HFF-Myc (cell line): ENCODE results near the gene PGAP6.

Experiments used
- DNase-seq: peaks from one replicate; pipeline ENCODE4 v3.0.0-alpha.2; 2011; ENCODE audit warnings: low read depth; ENCODE audit errors: extremely low read depth
- H3K4me3 ChIP-seq: replicated peaks from 2 replicates; pipeline ENCODE4 v1.5.1; 2011; ENCODE audit warnings: low read depth, mild to moderate bottlenecking, control low read depth, low read length
- TF ChIP-seq, protein P1 (sequence below): IDR thresholded peaks from 2 replicates; pipeline ENCODE4 v1.5.1; 2012; ENCODE audit warnings: mild to moderate bottlenecking, low read depth, low read length, control low read depth; ENCODE audit errors: missing control alignments

The PGAP6 gene

DNA sequence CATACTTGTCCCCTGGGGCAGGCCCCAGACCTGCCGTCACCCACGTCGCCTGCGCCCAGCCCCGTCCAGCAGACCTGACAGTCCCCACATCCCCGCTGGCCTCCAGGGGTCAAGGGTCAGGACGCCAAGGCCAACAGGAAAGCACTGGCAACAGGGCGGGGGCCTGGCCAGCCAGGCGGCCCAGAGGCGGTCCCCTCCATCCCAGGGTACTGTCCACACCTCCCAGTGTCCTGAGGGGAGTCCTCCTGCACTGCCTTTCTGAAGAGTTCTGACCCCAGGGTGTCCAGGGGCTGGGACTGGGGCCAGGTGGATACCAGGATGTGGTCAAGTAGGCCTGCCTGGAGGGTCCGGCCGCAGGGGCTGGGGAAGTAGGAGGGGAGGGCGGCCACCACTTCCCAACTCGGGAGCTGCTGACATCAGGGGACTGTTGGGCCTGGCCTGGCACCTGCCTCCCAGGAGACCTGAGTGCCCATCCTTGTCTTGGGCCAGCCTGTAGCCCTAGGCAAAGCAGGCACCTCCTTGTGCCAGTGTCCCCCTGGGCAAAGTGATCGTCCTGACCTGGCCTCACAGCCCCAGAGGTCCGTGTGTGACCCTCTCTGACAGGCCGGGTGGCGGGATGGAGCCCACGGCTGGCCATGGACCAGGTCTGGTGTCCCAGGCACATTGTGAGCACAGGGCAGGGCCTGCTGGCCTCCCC, 22.6 kb downstream of the PGAP6 start:
- TF ChIP-seq, protein P1, sequence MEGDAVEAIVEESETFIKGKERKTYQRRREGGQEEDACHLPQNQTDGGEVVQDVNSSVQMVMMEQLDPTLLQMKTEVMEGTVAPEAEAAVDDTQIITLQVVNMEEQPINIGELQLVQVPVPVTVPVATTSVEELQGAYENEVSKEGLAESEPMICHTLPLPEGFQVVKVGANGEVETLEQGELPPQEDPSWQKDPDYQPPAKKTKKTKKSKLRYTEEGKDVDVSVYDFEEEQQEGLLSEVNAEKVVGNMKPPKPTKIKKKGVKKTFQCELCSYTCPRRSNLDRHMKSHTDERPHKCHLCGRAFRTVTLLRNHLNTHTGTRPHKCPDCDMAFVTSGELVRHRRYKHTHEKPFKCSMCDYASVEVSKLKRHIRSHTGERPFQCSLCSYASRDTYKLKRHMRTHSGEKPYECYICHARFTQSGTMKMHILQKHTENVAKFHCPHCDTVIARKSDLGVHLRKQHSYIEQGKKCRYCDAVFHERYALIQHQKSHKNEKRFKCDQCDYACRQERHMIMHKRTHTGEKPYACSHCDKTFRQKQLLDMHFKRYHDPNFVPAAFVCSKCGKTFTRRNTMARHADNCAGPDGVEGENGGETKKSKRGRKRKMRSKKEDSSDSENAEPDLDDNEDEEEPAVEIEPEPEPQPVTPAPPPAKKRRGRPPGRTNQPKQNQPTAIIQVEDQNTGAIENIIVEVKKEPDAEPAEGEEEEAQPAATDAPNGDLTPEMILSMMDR, result no peak
- no peak for DNase-seq
- no peak overlapping the region for H3K4me3 ChIP-seq

DNA sequence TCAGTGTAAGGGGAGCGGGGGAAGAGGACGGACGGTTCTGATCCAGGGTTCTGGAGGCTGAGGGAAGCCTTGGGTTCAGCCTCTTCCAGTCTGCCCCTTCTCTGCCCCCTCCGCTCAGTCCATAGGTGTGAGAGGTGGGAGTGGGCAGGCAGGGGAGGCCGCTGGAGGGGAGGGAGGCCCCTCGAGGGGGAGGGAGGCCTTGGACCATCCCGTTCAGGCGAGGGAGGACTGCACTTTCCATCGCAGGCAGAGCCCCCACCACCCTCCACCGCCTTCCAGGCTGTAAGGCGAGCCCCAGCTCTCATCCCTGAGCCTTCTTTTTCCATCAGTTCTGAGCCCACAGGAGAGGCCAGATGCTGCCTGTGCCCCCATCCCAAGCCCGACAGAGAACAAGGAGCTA, 25.0 kb downstream of the PGAP6 start:
- TF ChIP-seq, protein P1, result no peak
- no peak overlapping the region for H3K4me3 ChIP-seq
- DNase-seq, result no peak

GRCh38 chr16:354971-355461, 26.8 kb downstream of the PGAP6 start:
- DNase-seq, result no peak
- TF ChIP-seq, protein P1, result no peak
- H3K4me3 ChIP-seq, result no peak overlapping the region

- TF ChIP-seq, protein P1, result no peak
- no peak for DNase-seq
- H3K4me3 ChIP-seq, result no peak overlapping the region
These were observed 27.4 kb downstream of the PGAP6 start for GRCh38 chr16:354291-354881.

- peak overlapping the region; percentile 37 for H3K4me3 ChIP-seq
- TF ChIP-seq, protein P1, result no peak
- no peak for DNase-seq
These were observed 28.1 kb downstream of the PGAP6 start for GRCh38 chr16:353404-354290.

GRCh38 chr16:352547-353403, 29.0 kb downstream of the PGAP6 start, which contains the start of gene AXIN1:
AXIN1 (minus strand) TSS chr16:352723; CDS start chr16:347025, 5,698 bp downstream.
- DNase-seq, result peak; percentile 65
- TF ChIP-seq, protein P1, result no peak
- H3K4me3 ChIP-seq, result peak within 1 kb of the TSS; percentile 75
